WTC11 (cell line): ENCODE data around the gene PREP. TPM values are rescaled to one million over a fixed set of nuclear protein-coding genes. Genes with fewer than 3 reads are reported as not detected.

Experiments used
- ATAC-seq: fragments of 200-7000 bp; cut with Tn5 transposase; 2 replicates; pipeline ENCODE4 v1.10.0; 2021; ENCODE audit warnings: mild to moderate bottlenecking, moderate library complexity
- CTCF ChIA-PET: fragments of 300-600 bp; sonication (Branson Sonifier 250); formaldehyde crosslinking; loops from one replicate; lab custom pipeline; 2021; ENCODE audit warnings: antibody characterized with exemption; lab: Charles Lee
- POLR2A ChIA-PET: fragments of 350-600 bp; sonication (Branson Sonifier 250); formaldehyde crosslinking; loops from one replicate; lab custom pipeline; 2021; ENCODE audit warnings: antibody characterized with exemption; lab: Charles Lee
- DNase-seq: peaks from one replicate; pipeline ENCODE4 v3.0.0; 2021; ENCODE audit warnings: low spot score
- H3K27ac Mint-ChIP-seq: 2 replicates; pipeline ENCODE4 v1.8.0; 2021; ENCODE audit warnings: mixed read lengths
- H3K27me3 Mint-ChIP-seq: 2 replicates; pipeline ENCODE4 v1.8.0; 2021; ENCODE audit warnings: low read depth, mild to moderate bottlenecking, moderate library complexity, mixed read lengths
- H3K36me3 Mint-ChIP-seq: 2 replicates; pipeline ENCODE4 v1.8.0; 2021; ENCODE audit warnings: mixed read lengths
- H3K4me1 Mint-ChIP-seq: 2 replicates; pipeline ENCODE4 v1.8.0; 2022; ENCODE audit warnings: mixed read lengths
- H3K4me3 Mint-ChIP-seq: 2 replicates; pipeline ENCODE4 v1.8.0; 2021; ENCODE audit warnings: mild to moderate bottlenecking, moderate library complexity, mixed read lengths
- H3K9me3 Mint-ChIP-seq: 2 replicates; pipeline ENCODE4 v1.8.0; 2021; ENCODE audit warnings: mixed read lengths
- EMX1 ChIP-seq: fragments of 250-450 bp; sonication (Bioruptor Pico); IDR thresholded peaks from 2 replicates; pipeline ENCODE4 v1.8.0; 2021; ENCODE audit warnings: mild to moderate bottlenecking
- ESRRA ChIP-seq: sonication (generic); formaldehyde crosslinking; IDR thresholded peaks from 2 replicates; pipeline ENCODE4 v1.8.1; 2022; ENCODE audit warnings: mild to moderate bottlenecking, missing genetic modification reagents, borderline replicate concordance
- HMGA2 ChIP-seq: fragments of 250-450 bp; sonication (Bioruptor Pico); IDR thresholded peaks from 2 replicates; pipeline ENCODE4 v1.4.0; 2021; ENCODE audit warnings: mild to moderate bottlenecking, moderate library complexity
- MYBL2 ChIP-seq: sonication (generic); formaldehyde crosslinking; IDR thresholded peaks from 2 replicates; pipeline ENCODE4 v1.8.1; 2023; ENCODE audit warnings: mild to moderate bottlenecking, moderate library complexity, missing genetic modification reagents
- NFATC4 ChIP-seq: fragments of 250-450 bp; sonication (Bioruptor Pico); IDR thresholded peaks from 2 replicates; pipeline ENCODE4 v1.9.0; 2021; ENCODE audit warnings: mild to moderate bottlenecking
- NR1H2 ChIP-seq: sonication (generic); formaldehyde crosslinking; IDR thresholded peaks from 2 replicates; pipeline ENCODE4 v1.9.0; 2021; ENCODE audit warnings: mild to moderate bottlenecking, moderate library complexity, missing genetic modification reagents
- NR3C1 ChIP-seq: sonication (generic); formaldehyde crosslinking; conservative IDR thresholded peaks from 2 replicates; pipeline ENCODE4 v1.8.1; 2023; ENCODE audit warnings: low read depth, mild to moderate bottlenecking, missing genetic modification reagents
- RELA ChIP-seq: sonication (generic); formaldehyde crosslinking; IDR thresholded peaks from 2 replicates; pipeline ENCODE4 v1.8.1; 2022; ENCODE audit warnings: missing genetic modification reagents, mild to moderate bottlenecking, borderline replicate concordance
- RORB ChIP-seq: fragments of 250-450 bp; sonication (Bioruptor Pico); IDR thresholded peaks from 2 replicates; pipeline ENCODE4 v1.9.0; 2021; ENCODE audit warnings: mild to moderate bottlenecking
- SMAD4 ChIP-seq: sonication (generic); formaldehyde crosslinking; IDR thresholded peaks from 2 replicates; pipeline ENCODE4 v1.8.0; 2022; ENCODE audit warnings: mild to moderate bottlenecking, missing genetic modification reagents
- ZBTB21 ChIP-seq: sonication (generic); formaldehyde crosslinking; IDR thresholded peaks from 2 replicates; pipeline ENCODE4 v1.8.1; 2023; ENCODE audit warnings: mild to moderate bottlenecking, missing genetic modification reagents, borderline replicate concordance
- ZNF317 ChIP-seq: sonication (generic); formaldehyde crosslinking; IDR thresholded peaks from 2 replicates; pipeline ENCODE4 v1.8.1; 2023; ENCODE audit warnings: low read depth, mild to moderate bottlenecking, moderate library complexity, missing genetic modification reagents, borderline replicate concordance
- total RNA-seq: library from RNA; stranded (reverse); gene quantifications from 3 replicates; pipeline ENCODE4 v1.2.3, GENCODE V29; 2021
- TF ChIP-seq, protein P1 (sequence below): sonication (generic); formaldehyde crosslinking; IDR thresholded peaks from 2 replicates; pipeline ENCODE4 v1.8.1; 2022; ENCODE audit warnings: mild to moderate bottlenecking, moderate library complexity, missing genetic modification reagents
- TF ChIP-seq, protein P2 (sequence below): sonication (generic); formaldehyde crosslinking; IDR thresholded peaks from 2 replicates; pipeline ENCODE4 v1.8.1; 2022; ENCODE audit warnings: low read depth, mild to moderate bottlenecking, moderate library complexity, missing genetic modification reagents, borderline replicate concordance
- TF ChIP-seq, protein P3 (sequence below): sonication (generic); formaldehyde crosslinking; IDR thresholded peaks from 2 replicates; pipeline ENCODE4 v1.8.1; 2023; ENCODE audit warnings: mild to moderate bottlenecking, missing genetic modification reagents
- TF ChIP-seq, protein P4 (sequence below): fragments of 250-450 bp; sonication (Bioruptor Pico); IDR thresholded peaks from 2 replicates; pipeline ENCODE4 v1.9.0; 2021; ENCODE audit warnings: mild to moderate bottlenecking
- TF ChIP-seq, protein P5 (sequence below): sonication (generic); formaldehyde crosslinking; IDR thresholded peaks from 2 replicates; pipeline ENCODE4 v1.8.1; 2022; ENCODE audit warnings: mild to moderate bottlenecking, missing genetic modification reagents, moderate library complexity, borderline replicate concordance
- TF ChIP-seq, protein P6 (sequence below): fragments of 250-450 bp; sonication (Bioruptor Pico); IDR thresholded peaks from 2 replicates; pipeline ENCODE4 v1.9.0; 2021; ENCODE audit warnings: mild to moderate bottlenecking, borderline replicate concordance

PREP gene
- total RNA-seq, 1 experiment from 2014 or later, result 58.8 TPM

DNA sequence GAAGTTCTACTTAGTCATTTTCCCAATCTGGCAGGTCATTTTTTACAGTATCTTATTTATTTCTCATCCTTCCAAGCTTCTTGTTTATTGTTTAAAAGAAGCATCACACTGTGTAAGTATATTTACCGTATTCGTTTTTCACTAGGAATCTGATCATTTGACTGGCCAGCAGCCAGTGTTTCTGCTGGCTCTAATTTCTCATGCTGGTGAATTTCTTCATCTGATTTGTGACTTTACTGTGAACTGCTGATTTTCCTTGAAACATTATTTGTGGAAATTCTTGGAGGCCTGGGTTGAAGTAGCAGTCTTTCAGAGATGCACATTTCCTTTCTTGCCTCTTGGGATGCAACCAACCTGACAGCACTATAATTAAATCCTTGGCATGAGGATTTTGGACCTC lies 65.9 kb downstream of the PREP start:
- H3K27me3 Mint-ChIP-seq, result no peaks in the 10 kb centered on the region
- ChIA-PET CTCF (no interaction called here), POLR2A (no interaction called here)
- DNase-seq, result no peak
- no peak for ATAC-seq
- peaks cover 43% of the 10 kb centered on the region for H3K36me3 Mint-ChIP-seq
- H3K4me1 Mint-ChIP-seq, result no peaks in the 10 kb centered on the region
- no peak overlapping the region for H3K27ac Mint-ChIP-seq
- H3K9me3 Mint-ChIP-seq, result peaks cover 24% of the 10 kb centered on the region
- TF ChIP-seq ESRRA (CRISPR knock-in tag) (no peak), EMX1 (no peak), MYBL2 (no peak)
- TF ChIP-seq, protein P1, sequence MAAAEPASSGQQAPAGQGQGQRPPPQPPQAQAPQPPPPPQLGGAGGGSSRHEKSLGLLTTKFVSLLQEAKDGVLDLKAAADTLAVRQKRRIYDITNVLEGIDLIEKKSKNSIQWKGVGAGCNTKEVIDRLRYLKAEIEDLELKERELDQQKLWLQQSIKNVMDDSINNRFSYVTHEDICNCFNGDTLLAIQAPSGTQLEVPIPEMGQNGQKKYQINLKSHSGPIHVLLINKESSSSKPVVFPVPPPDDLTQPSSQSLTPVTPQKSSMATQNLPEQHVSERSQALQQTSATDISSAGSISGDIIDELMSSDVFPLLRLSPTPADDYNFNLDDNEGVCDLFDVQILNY (CRISPR knock-in tag), result no peak
- no peak overlapping the region for H3K4me3 Mint-ChIP-seq

DNA sequence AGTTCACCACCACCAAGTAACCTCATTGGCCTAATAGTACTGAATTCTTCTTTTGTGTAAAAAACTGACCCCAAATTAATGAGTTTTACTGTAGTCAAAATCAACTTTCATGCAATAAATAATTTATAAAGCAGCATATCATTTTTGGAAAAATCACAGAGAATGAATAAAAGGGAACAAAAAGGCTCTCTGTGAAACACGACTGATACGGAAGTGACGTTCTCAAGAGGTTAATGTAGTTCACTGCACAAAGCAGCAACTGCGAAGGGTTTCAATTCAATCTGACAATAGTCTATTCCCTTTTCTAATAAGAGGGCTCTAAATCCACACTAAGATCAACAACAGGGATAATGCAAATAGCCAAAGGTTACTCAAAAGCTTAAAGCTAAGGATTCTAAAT lies 70.3 kb downstream of the PREP start:
- ATAC-seq (no peak), DNase-seq (no peak)
- TF ChIP-seq ZNF317 (no peak), RORB (CRISPR knock-in tag) (no peak), NR3C1 (CRISPR knock-in tag) (no peak), RELA (CRISPR knock-in tag) (no peak), ZBTB21 (CRISPR knock-in tag) (no peak), NR1H2 (CRISPR knock-in tag) (no peak), HMGA2 (CRISPR knock-in tag) (no peak), SMAD4 (CRISPR knock-in tag) (no peak), NFATC4 (no peak)
- TF ChIP-seq, protein P2, sequence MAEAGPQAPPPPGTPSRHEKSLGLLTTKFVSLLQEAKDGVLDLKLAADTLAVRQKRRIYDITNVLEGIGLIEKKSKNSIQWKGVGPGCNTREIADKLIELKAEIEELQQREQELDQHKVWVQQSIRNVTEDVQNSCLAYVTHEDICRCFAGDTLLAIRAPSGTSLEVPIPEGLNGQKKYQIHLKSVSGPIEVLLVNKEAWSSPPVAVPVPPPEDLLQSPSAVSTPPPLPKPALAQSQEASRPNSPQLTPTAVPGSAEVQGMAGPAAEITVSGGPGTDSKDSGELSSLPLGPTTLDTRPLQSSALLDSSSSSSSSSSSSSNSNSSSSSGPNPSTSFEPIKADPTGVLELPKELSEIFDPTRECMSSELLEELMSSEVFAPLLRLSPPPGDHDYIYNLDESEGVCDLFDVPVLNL (CRISPR knock-in tag), result no peak
- TF ChIP-seq, protein P3, sequence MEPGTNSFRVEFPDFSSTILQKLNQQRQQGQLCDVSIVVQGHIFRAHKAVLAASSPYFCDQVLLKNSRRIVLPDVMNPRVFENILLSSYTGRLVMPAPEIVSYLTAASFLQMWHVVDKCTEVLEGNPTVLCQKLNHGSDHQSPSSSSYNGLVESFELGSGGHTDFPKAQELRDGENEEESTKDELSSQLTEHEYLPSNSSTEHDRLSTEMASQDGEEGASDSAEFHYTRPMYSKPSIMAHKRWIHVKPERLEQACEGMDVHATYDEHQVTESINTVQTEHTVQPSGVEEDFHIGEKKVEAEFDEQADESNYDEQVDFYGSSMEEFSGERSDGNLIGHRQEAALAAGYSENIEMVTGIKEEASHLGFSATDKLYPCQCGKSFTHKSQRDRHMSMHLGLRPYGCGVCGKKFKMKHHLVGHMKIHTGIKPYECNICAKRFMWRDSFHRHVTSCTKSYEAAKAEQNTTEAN (CRISPR knock-in tag), result no peak
- TF ChIP-seq, protein P4, sequence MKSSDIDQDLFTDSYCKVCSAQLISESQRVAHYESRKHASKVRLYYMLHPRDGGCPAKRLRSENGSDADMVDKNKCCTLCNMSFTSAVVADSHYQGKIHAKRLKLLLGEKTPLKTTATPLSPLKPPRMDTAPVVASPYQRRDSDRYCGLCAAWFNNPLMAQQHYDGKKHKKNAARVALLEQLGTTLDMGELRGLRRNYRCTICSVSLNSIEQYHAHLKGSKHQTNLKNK (CRISPR knock-in tag), result no peak
- TF ChIP-seq, protein P5, sequence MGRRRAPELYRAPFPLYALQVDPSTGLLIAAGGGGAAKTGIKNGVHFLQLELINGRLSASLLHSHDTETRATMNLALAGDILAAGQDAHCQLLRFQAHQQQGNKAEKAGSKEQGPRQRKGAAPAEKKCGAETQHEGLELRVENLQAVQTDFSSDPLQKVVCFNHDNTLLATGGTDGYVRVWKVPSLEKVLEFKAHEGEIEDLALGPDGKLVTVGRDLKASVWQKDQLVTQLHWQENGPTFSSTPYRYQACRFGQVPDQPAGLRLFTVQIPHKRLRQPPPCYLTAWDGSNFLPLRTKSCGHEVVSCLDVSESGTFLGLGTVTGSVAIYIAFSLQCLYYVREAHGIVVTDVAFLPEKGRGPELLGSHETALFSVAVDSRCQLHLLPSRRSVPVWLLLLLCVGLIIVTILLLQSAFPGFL (CRISPR knock-in tag), result no peak
- TF ChIP-seq, protein P6, sequence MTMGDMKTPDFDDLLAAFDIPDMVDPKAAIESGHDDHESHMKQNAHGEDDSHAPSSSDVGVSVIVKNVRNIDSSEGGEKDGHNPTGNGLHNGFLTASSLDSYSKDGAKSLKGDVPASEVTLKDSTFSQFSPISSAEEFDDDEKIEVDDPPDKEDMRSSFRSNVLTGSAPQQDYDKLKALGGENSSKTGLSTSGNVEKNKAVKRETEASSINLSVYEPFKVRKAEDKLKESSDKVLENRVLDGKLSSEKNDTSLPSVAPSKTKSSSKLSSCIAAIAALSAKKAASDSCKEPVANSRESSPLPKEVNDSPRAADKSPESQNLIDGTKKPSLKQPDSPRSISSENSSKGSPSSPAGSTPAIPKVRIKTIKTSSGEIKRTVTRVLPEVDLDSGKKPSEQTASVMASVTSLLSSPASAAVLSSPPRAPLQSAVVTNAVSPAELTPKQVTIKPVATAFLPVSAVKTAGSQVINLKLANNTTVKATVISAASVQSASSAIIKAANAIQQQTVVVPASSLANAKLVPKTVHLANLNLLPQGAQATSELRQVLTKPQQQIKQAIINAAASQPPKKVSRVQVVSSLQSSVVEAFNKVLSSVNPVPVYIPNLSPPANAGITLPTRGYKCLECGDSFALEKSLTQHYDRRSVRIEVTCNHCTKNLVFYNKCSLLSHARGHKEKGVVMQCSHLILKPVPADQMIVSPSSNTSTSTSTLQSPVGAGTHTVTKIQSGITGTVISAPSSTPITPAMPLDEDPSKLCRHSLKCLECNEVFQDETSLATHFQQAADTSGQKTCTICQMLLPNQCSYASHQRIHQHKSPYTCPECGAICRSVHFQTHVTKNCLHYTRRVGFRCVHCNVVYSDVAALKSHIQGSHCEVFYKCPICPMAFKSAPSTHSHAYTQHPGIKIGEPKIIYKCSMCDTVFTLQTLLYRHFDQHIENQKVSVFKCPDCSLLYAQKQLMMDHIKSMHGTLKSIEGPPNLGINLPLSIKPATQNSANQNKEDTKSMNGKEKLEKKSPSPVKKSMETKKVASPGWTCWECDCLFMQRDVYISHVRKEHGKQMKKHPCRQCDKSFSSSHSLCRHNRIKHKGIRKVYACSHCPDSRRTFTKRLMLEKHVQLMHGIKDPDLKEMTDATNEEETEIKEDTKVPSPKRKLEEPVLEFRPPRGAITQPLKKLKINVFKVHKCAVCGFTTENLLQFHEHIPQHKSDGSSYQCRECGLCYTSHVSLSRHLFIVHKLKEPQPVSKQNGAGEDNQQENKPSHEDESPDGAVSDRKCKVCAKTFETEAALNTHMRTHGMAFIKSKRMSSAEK (CRISPR knock-in tag), result no peak
- H3K36me3 Mint-ChIP-seq, result peaks cover 35% of the 10 kb centered on the region
- ChIA-PET CTCF (no interaction called here), POLR2A (no interaction called here)
- H3K9me3 Mint-ChIP-seq, result 0 out of 2 replicates have a peak, but pooled peaks cover under 1% of the 10 kb centered on the region
- H3K27me3 Mint-ChIP-seq, result no peaks in the 10 kb centered on the region
- H3K4me3 Mint-ChIP-seq, result no peak overlapping the region
- H3K27ac Mint-ChIP-seq, result no peak overlapping the region
- H3K4me1 Mint-ChIP-seq, result peaks cover 1% of the 10 kb centered on the region; the same call in 1 of the 2 replicates
